Measurements from ENCODE around the gene RCSD1.

The RCSD1 gene

DNA sequence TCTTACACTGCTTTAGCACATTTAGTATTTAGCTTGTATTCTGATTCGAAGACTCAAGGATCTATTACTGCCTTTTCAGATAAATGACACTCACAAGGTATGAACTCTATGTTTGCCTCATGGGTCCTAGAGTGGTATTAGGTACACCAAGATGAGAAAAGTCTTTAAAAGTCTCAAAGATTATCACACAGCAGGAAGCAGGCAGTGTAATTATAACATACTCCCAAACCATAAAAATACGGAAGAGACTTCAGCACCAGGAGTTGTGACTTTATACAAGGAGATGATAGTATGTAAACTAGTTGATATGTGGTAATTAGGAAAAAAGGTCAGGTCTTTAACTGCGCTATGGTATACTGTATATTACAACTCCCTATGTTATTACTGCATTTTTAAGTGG lies 11.2 kb upstream of the RCSD1 start:
- DNase-seq (ENCODE audit: low read depth) = no peak
- TF ChIP-seq POLR2A (IDR thresholded peaks at IDR 0.05; ENCODE audit: extremely low read depth, insufficient read length) (no peak), MYC (IDR thresholded peaks at IDR 0.05; ENCODE audit: low read depth, low read length) (no peak)
- TF ChIP-seq, protein P1, sequence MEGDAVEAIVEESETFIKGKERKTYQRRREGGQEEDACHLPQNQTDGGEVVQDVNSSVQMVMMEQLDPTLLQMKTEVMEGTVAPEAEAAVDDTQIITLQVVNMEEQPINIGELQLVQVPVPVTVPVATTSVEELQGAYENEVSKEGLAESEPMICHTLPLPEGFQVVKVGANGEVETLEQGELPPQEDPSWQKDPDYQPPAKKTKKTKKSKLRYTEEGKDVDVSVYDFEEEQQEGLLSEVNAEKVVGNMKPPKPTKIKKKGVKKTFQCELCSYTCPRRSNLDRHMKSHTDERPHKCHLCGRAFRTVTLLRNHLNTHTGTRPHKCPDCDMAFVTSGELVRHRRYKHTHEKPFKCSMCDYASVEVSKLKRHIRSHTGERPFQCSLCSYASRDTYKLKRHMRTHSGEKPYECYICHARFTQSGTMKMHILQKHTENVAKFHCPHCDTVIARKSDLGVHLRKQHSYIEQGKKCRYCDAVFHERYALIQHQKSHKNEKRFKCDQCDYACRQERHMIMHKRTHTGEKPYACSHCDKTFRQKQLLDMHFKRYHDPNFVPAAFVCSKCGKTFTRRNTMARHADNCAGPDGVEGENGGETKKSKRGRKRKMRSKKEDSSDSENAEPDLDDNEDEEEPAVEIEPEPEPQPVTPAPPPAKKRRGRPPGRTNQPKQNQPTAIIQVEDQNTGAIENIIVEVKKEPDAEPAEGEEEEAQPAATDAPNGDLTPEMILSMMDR (IDR thresholded peaks at IDR 0.05; ENCODE audit: low read depth, low read length) = no peak
- TF ChIP-seq, protein P2, sequence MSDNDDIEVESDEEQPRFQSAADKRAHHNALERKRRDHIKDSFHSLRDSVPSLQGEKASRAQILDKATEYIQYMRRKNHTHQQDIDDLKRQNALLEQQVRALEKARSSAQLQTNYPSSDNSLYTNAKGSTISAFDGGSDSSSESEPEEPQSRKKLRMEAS (IDR thresholded peaks at IDR 0.05; ENCODE audit: low read depth, low read length) = no peak
- H3K4me3 ChIP-seq (ENCODE audit: low read depth, low read length) = no peak overlapping the region

DNA sequence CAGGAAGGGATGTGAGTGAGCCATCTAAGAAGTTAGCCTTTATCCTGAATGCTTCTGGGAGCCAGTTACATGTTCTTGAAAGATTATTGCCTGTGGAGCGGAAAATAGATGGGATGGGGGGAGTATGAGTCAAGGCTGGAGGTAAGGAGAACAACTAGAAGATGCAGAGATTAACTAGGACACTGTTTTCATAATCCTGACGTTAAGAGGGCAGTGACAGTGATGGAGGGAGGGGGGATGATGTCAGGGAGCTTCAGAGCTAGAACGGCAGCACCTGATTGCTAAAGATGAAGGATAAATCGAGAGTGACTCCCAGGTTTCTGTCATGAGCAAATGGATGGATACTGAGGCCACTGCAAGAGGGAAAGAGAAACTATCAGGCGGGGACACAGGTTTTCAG lies 10.0 kb upstream of the RCSD1 start:
- no peak overlapping the region for H3K4me3 ChIP-seq (ENCODE audit: low read depth, low read length)
- no peak for TF ChIP-seq POLR2A (IDR thresholded peaks at IDR 0.05; ENCODE audit: extremely low read depth, insufficient read length)
- no peak for TF ChIP-seq MYC (IDR thresholded peaks at IDR 0.05; ENCODE audit: low read depth, low read length)
- TF ChIP-seq, protein P1 (IDR thresholded peaks at IDR 0.05; ENCODE audit: low read depth, low read length) = no peak
- TF ChIP-seq, protein P2 (IDR thresholded peaks at IDR 0.05; ENCODE audit: low read depth, low read length) = no peak

DNA sequence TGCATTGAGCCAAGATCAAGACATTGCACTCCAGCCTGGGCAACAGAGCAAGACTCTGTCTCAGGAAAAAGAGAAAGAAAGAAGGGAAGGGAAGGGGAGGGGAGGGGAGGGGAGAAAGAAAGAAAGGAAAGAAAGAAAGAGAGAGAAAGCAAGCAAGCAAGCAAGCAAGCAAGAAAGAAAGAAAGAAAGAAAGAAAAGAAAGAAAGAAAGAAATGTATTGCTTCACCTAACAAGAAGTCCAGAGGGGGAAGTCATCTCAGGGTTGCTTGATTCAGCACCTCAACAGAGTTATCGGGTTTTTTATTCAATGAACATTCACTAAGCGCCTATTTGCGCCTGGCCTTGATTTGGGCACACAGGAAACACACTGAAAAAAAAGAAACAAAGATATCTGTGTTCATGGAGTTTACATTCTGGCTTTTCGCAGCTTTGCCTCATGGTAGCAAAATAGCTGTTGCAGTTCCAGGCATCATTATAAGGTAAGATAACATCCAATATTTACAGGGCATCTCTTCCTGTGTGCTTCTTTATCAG lies 8.2 kb upstream of the RCSD1 start:
- DNase-seq (ENCODE audit: low read depth) = no peak
- TF ChIP-seq POLR2A (IDR thresholded peaks at IDR 0.05; ENCODE audit: extremely low read depth, insufficient read length) (no peak), MYC (IDR thresholded peaks at IDR 0.05; ENCODE audit: low read depth, low read length) (no peak)
- TF ChIP-seq, protein P2 (IDR thresholded peaks at IDR 0.05; ENCODE audit: low read depth, low read length) = no peak
- TF ChIP-seq, protein P1 (IDR thresholded peaks at IDR 0.05; ENCODE audit: low read depth, low read length) = no peak
- H3K4me3 ChIP-seq (ENCODE audit: low read depth, low read length) = no peak overlapping the region

More for the DNA sequence above, 10.0 kb upstream of the RCSD1 start:
- DNase-seq (ENCODE audit: low read depth) = no peak

DNA sequence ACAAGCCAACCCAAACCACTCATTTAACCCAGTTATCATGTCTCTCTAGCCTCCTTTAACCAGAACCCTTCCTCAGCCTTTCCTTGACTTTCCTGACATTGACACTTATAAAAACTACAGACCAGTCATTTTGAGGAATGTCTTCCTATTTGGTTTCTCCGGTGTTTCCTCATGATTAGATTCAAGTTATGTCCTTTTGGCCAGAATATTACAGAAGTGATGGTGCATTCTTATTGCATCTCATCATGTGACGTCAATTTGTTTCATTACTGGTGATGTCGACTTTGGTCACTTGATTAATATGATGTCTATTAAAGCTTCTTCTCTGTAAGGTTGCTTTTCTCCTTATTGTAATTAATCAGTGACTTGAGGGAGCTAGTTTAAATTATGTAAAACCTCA lies 6.1 kb upstream of the RCSD1 start:
- no peak for DNase-seq (ENCODE audit: low read depth)
- H3K4me3 ChIP-seq (ENCODE audit: low read depth, low read length) = no peak overlapping the region
- TF ChIP-seq, protein P2 (IDR thresholded peaks at IDR 0.05; ENCODE audit: low read depth, low read length) = no peak
- TF ChIP-seq POLR2A (IDR thresholded peaks at IDR 0.05; ENCODE audit: extremely low read depth, insufficient read length) (no peak), MYC (IDR thresholded peaks at IDR 0.05; ENCODE audit: low read depth, low read length) (no peak)
- TF ChIP-seq, protein P1 (IDR thresholded peaks at IDR 0.05; ENCODE audit: low read depth, low read length) = no peak

DNA sequence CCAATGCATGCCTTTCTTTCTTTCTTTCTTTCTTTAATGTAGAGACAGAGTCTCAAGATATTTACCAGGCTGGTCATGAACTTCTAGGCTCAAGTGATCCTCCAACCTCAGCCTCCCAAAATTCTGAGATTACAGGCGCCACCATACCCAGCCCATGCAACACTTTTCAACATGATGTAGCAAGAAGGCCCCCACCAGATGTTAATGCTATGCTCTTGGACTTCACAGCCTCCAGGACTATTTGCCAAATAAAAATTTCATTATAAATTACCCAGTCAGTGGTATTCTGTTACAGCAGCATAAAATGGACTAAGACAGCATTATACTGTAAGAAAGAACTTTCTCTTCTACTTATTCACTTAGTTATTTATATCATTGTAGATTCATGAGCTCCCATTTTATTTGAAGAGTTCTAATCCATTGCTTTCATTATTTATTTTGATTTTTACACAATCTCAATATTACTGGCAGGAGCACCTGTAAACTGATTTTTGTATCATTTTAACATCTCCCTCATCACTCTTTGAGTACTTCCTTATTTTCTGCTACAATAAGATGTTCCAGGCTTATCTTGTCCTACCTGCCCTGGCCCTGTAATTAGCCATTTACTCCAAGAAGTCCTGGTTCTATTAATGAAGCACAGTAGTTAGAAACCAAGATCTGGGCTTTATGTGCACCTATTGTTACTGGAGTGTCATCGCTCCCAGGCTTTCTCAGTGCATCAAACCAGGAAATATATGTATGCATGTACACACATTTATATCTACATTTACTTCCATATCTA lies 4.8 kb upstream of the RCSD1 start:
- DNase-seq (ENCODE audit: low read depth) = no peak
- TF ChIP-seq POLR2A (IDR thresholded peaks at IDR 0.05; ENCODE audit: extremely low read depth, insufficient read length) (no peak), MYC (IDR thresholded peaks at IDR 0.05; ENCODE audit: low read depth, low read length) (no peak)
- TF ChIP-seq, protein P2 (IDR thresholded peaks at IDR 0.05; ENCODE audit: low read depth, low read length) = no peak
- TF ChIP-seq, protein P1 (IDR thresholded peaks at IDR 0.05; ENCODE audit: low read depth, low read length) = no peak
- no peak overlapping the region for H3K4me3 ChIP-seq (ENCODE audit: low read depth, low read length)

All from NB4 (cell line).